Natural killer cell (primary cell): ENCODE measurements around the gene IGF2BP1. TPM values are rescaled to one million over a fixed set of nuclear protein-coding genes. Genes with fewer than 3 reads are reported as not detected.

ENCODE experiments used
- ATAC-seq, 3 donors: fragments of 150-1000 bp in 2 of 3; fragments of 200-7000 bp in 1 of 3; cut with Tn5 transposase; 1 replicate in 1 of 3; 2 replicates in 2 of 3; pipeline ENCODE4 v1.10.0; 2021; ENCODE audit warnings: mild to moderate bottlenecking in 2 of 3, moderate library complexity in 2 of 3
- DNase-seq, 2 donors: peaks; one replicate each; pipeline versions ENCODE4 v3.0.0 to v3.0.0-alpha.2; 2013 to 2021; ENCODE audit warnings: mixed read lengths in 1 of 2
- H3K27ac ChIP-seq: one replicate; pipeline ENCODE4 v1.5.1; 2013; ENCODE audit warnings: mild to moderate bottlenecking, low read length
- H3K27me3 ChIP-seq: one replicate; pipeline ENCODE4 v1.6.1; 2013; ENCODE audit warnings: low read length; ENCODE audit not compliant: control insufficient read depth, insufficient read depth
- H3K36me3 ChIP-seq: one replicate; pipeline ENCODE4 v1.6.1; 2013; ENCODE audit warnings: low read length; ENCODE audit not compliant: control insufficient read depth, insufficient read depth
- H3K4me1 ChIP-seq: one replicate; pipeline ENCODE4 v1.6.1; 2013; ENCODE audit warnings: low read length; ENCODE audit not compliant: control insufficient read depth, insufficient read depth
- H3K4me3 ChIP-seq: one replicate; pipeline ENCODE4 v1.5.1; 2013; ENCODE audit warnings: low read length
- H3K9me3 ChIP-seq: one replicate; pipeline ENCODE4 v1.6.1; 2013; ENCODE audit warnings: low read length; ENCODE audit not compliant: control insufficient read depth, insufficient read depth
- H3K27ac Mint-ChIP-seq, 2 donors: one replicate each; pipeline ENCODE4 v1.8.0; 2022; ENCODE audit warnings: mild to moderate bottlenecking in 2 of 2, mixed read lengths in 2 of 2, moderate library complexity in 1 of 2
- H3K27me3 Mint-ChIP-seq, 2 donors: one replicate each; pipeline ENCODE4 v1.8.0; 2022; ENCODE audit warnings: low read depth in 2 of 2, mixed read lengths in 2 of 2
- H3K36me3 Mint-ChIP-seq: one replicate; pipeline ENCODE4 v1.8.0; 2022; ENCODE audit warnings: mixed read lengths
- H3K4me1 Mint-ChIP-seq, 2 donors: one replicate each; pipeline ENCODE4 v1.8.0; 2022; ENCODE audit warnings: mixed read lengths in 2 of 2
- H3K4me3 Mint-ChIP-seq: one replicate; pipeline ENCODE4 v1.8.0; 2022; ENCODE audit warnings: mild to moderate bottlenecking, moderate library complexity, mixed read lengths
- H3K9me3 Mint-ChIP-seq, 2 donors: one replicate each; pipeline ENCODE4 v1.8.0; 2022; ENCODE audit warnings: mixed read lengths in 2 of 2
- WGBS: methylation state at CpG from one replicate; pipeline ENCODE4 v1.1.7; 2013; ENCODE audit warnings: missing lambda C conversion rate; ENCODE audit not compliant: insufficient coverage; 5-methylcytosine and 5-hydroxymethylcytosine counted together
- intact Hi-C: fragments of 100-400 bp; cut with micrococcal nuclease; formaldehyde crosslinking; loops from one replicate; pipeline ENCODE4 v1.14.2; 2022
- total RNA-seq, 4 donors: library from RNA; stranded (reverse); fragments of 120-200 nt in 1 of 4; gene quantifications; one replicate each; pipeline versions ENCODE4 v1.2.3 to v1.2.4, GENCODE V29; 2013 to 2022
- TF ChIP-seq, protein P1 (sequence below): fragments of 200-600 bp; IDR thresholded peaks from one replicate; pipeline ENCODE4 v1.8.0; 2022; ENCODE audit warnings: antibody characterized with exemption

Gene IGF2BP1
- total RNA-seq, 3 donors from 2014 or later (not counting 1 experiment from before 2014, with no cell fraction given) = not detected

- WGBS = 80% methylated on average over 6 of the region's 7 CpGs
- intact Hi-C loops = no loop called here
Observed at GRCh38 chr17:49055181-49055927, 58.2 kb downstream of the IGF2BP1 start.

GRCh38 chr17:49061524-49061943 is 64.3 kb downstream of the IGF2BP1 start:
- WGBS = 74% methylated on average over 7 of the region's 7 CpGs
- intact Hi-C loops = no loop called here
- H3K4me3 Mint-ChIP-seq = no peak overlapping the region

More at GRCh38 chr17:49055181-49055927, 58.2 kb downstream of the IGF2BP1 start:
- TF ChIP-seq, protein P1, sequence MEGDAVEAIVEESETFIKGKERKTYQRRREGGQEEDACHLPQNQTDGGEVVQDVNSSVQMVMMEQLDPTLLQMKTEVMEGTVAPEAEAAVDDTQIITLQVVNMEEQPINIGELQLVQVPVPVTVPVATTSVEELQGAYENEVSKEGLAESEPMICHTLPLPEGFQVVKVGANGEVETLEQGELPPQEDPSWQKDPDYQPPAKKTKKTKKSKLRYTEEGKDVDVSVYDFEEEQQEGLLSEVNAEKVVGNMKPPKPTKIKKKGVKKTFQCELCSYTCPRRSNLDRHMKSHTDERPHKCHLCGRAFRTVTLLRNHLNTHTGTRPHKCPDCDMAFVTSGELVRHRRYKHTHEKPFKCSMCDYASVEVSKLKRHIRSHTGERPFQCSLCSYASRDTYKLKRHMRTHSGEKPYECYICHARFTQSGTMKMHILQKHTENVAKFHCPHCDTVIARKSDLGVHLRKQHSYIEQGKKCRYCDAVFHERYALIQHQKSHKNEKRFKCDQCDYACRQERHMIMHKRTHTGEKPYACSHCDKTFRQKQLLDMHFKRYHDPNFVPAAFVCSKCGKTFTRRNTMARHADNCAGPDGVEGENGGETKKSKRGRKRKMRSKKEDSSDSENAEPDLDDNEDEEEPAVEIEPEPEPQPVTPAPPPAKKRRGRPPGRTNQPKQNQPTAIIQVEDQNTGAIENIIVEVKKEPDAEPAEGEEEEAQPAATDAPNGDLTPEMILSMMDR = no peak
- no peaks in the 10 kb centered on the region for H3K4me1 Mint-ChIP-seq
- DNase-seq = no peak
- no peaks in the 10 kb centered on the region for H3K4me1 ChIP-seq
- H3K27me3 ChIP-seq = no peaks in the 10 kb centered on the region
- H3K9me3 Mint-ChIP-seq = no peaks in the 10 kb centered on the region
- no peaks in the 10 kb centered on the region for H3K36me3 Mint-ChIP-seq
- H3K4me3 ChIP-seq = no peak overlapping the region
- H3K9me3 ChIP-seq = no peaks in the 10 kb centered on the region
- peaks cover 7 to 13% of the 10 kb centered on the region in 2 donors for H3K27me3 Mint-ChIP-seq
- no peak overlapping the region for H3K4me3 Mint-ChIP-seq
- H3K27ac ChIP-seq = no peak overlapping the region
- no peaks in the 10 kb centered on the region for H3K36me3 ChIP-seq
- ATAC-seq = no peak
- no peak overlapping the region for H3K27ac Mint-ChIP-seq

GRCh38 chr17:49063652-49064051 is 66.5 kb downstream of the IGF2BP1 start:
- TF ChIP-seq, protein P1 = no peak
- H3K4me1 Mint-ChIP-seq = no peaks in the 10 kb centered on the region
- H3K4me3 ChIP-seq = no peak overlapping the region
- no peaks in the 10 kb centered on the region for H3K27me3 ChIP-seq
- peaks cover 11 to 21% of the 10 kb centered on the region in 2 donors for H3K27me3 Mint-ChIP-seq
- H3K27ac ChIP-seq = no peak overlapping the region
- intact Hi-C loops = no loop called here
- no peaks in the 10 kb centered on the region for H3K9me3 ChIP-seq
- DNase-seq (no peak), ATAC-seq (no peak)
- H3K4me1 ChIP-seq = no peaks in the 10 kb centered on the region
- H3K4me3 Mint-ChIP-seq = no peak overlapping the region
- no peaks in the 10 kb centered on the region for H3K9me3 Mint-ChIP-seq
- no peak overlapping the region for H3K27ac Mint-ChIP-seq
- H3K36me3 ChIP-seq = no peaks in the 10 kb centered on the region
- H3K36me3 Mint-ChIP-seq = no peaks in the 10 kb centered on the region
- 53% methylated on average over 1 of the region's 2 CpGs for WGBS

More at GRCh38 chr17:49061524-49061943, 64.3 kb downstream of the IGF2BP1 start:
- no peaks in the 10 kb centered on the region for H3K27me3 ChIP-seq
- Mint-ChIP-seq H3K9me3 (no peaks in the 10 kb centered on the region), H3K27ac (no peak overlapping the region), H3K27me3 (peaks cover 11 to 22% of the 10 kb centered on the region in 2 donors), H3K36me3 (no peaks in the 10 kb centered on the region), H3K4me1 (no peaks in the 10 kb centered on the region)
- H3K4me1 ChIP-seq = no peaks in the 10 kb centered on the region
- no peak for DNase-seq
- H3K9me3 ChIP-seq = no peaks in the 10 kb centered on the region
- no peak overlapping the region for H3K4me3 ChIP-seq
- H3K36me3 ChIP-seq = no peaks in the 10 kb centered on the region
- TF ChIP-seq, protein P1 = no peak
- H3K27ac ChIP-seq = no peak overlapping the region
- ATAC-seq = no peak
